ENCODE results near the gene EVI2A.
"Not testable (repeated sequence)": the region's sequence is repeated elsewhere in the genome, so short reads cannot be mapped to it uniquely, and the experiment has no call there.

The EVI2A gene, protein sequence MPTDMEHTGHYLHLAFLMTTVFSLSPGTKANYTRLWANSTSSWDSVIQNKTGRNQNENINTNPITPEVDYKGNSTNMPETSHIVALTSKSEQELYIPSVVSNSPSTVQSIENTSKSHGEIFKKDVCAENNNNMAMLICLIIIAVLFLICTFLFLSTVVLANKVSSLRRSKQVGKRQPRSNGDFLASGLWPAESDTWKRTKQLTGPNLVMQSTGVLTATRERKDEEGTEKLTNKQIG

DNA sequence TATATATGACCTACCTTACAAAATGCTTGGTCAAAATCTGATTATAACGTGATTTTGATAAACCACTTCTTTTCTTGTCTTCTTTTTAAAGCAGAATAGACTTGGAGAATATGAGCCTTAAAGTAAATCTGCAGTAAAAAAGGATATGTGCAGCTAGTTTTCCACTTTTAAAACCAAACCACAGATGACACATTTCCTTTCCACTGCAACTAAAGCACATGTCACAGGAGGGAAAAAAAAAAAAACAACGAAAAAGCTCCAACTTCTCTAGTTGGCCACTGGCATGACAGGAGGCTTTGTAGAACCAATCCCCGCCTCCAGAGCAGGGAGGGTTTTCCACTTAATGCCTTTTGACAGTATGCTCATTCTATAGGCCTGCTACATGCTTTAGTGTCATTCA, at the start of gene EVI2A:
Gene EVI2A, minus strand, starts transcription at position 142 of the 400 bp plus-strand sequence. CDS start 2,609 bp downstream, outside the sequence.
- peak; percentile 89 for DNase-seq

DNA sequence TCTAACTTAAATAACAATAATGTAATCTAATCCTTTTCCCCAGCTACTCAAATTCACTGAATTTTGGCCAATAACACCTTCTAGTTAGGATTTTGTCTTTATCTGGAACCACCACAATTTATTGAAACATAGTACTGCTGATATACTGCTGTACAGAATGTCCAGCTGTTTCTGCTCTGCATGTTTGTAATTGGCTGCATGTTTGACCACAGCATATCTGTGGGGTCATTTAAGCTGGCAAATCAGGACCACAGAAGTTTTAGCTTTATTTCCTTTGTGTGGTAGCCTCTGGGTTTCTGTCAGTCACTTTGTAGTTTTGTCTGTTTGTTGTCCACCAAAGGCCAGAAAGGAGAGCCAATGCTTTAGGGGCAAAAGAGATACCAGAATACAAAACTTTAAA, 47.8 kb upstream of the EVI2A start:
- DNase-seq, result no peak

DNA sequence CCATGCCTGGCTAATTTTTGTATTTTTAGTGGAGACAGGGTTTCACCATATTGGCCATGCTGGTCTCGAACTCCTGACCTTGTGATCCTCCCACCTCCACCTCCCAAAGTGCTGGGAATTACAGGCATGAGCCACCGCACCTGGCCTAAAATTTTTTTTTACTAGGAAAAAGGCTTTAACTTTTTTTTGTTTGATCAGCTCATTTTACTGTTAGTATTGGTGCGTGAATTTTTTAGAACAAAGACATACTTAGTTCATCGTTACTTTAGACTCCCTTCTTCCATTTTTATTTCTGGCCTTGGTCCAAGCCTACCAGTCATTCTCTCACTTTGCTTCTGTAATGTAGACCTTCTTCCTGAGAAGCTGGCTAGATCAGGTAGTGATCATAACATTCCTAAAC, 44.7 kb upstream of the EVI2A start:
- DNase-seq, result no peak

DNA sequence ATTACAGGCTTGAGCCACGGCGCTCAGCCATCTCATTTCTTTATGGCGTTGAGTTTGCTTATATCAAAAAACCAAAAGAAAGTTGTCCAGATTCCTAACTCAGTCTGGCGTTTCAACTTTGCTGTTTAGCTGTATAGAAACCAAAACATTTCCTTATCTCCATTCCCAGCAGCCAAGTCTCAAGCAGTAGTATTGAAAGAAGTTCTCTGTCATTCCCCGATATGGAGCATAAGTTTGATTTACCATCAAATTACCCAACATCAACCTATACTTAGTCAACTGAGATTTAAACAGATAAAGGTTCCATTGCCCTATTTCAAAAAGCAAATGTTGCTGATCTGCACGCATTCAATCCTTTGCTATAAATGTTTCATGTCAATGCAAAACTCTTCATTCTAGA, 42.6 kb upstream of the EVI2A start:
- no peak for DNase-seq

DNA sequence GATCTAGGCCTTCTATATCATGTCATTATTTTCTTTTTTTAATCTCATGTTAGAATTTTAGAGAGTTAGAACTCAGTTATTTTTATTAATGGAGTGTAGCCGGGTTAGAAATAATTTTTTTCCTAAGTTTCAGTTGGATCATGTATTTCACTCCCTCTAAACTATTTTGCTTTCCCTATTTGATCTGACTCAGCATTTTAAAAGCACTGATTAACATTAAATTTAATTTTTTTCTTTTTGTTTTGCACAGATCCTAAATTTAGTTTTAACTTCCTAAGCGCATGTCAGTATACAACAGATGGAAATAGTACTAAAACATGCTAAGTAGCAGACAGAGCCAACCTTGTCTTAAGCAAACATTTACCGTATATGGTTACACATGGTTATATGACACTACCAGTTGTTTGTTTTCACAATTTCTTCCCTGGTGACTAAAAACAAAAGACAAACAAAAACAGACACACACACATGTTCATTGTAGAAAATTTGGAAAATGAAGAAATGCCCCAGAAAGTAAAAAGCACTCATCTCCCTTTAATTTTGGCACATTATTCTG, 36.5 kb upstream of the EVI2A start:
- no peak for DNase-seq

DNA sequence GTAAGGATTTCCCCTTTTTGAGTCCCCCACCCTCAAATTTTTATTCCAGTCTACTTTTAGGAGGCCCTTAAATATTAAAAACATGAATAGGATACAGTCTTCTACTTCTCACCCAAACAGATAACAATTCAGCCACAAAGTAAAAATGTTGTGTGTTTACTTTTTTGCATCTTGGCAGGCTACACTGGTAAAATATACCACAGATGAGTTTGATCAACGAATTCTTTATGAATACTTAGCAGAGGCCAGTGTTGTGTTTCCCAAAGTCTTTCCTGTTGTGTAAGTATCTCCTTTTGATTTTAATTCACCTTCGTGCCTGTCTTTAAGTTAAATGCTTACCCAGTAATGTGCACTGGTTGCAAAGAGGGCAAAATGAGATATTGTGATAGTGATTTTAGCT, 35.7 kb upstream of the EVI2A start:
- DNase-seq, result no peak

DNA sequence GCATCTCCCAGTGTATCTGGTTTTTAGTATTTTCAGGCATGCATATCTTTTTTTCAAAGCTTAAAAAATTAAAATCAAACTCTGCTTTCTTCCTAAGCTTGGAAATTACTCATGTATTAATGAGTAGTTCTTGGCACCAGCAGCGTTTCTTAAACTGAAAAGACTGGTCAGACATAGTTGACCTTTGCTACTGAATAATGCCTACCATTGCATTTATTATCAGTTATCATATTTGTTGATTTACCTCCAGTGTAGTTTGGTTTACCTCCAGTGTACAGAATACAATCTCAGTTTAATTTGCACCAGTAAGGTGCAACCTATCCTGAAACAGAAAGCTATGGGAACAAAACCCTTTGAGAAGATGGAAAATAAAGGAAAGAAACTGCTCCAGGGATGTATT, 34.5 kb upstream of the EVI2A start:
- no peak for DNase-seq

DNA sequence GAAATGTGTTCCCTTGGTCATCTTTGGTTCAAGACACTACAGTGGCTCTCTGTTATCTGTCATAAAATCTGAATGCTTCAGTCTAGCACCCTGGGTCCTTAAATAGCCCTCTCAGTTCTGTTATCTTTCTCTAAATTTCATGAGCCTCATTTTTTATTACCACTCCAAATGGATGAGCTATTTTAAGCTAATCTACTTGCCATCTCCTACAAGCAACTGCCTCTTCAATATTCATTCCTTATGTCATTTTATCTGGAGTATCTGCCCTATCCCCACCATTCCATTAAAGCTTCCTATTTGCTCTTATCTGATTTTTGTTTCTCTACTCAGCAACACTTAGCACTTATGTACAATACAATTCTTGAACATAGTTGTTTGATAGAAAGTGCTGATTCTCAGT, 28.0 kb upstream of the EVI2A start:
- DNase-seq, result no peak

DNA sequence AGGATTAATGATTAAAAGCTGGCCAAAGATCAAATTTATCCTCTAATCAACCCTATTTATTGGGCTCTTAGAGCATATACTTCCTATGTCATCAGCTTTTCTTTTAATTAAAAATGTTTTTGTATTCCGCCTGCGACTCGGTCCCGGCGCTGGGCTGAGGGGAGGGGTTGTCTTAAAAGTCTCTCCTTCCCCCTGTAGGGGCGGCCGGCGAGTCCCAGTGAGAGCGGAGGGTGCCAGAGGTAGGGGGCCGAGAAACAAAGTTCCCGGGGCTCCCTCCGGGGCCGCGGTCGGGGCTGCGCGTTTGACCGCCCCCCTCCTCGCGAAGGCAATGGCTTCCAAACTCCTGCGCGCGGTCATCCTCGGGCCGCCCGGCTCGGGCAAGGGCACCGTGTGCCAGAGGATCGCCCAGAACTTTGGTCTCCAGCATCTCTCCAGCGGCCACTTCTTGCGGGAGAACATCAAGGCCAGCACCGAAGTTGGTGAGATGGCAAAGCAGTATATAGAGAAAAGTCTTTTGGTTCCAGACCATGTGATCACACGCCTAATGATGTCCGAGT, 23.8 kb upstream of the EVI2A start:
- not testable (repeated sequence) for DNase-seq

DNA sequence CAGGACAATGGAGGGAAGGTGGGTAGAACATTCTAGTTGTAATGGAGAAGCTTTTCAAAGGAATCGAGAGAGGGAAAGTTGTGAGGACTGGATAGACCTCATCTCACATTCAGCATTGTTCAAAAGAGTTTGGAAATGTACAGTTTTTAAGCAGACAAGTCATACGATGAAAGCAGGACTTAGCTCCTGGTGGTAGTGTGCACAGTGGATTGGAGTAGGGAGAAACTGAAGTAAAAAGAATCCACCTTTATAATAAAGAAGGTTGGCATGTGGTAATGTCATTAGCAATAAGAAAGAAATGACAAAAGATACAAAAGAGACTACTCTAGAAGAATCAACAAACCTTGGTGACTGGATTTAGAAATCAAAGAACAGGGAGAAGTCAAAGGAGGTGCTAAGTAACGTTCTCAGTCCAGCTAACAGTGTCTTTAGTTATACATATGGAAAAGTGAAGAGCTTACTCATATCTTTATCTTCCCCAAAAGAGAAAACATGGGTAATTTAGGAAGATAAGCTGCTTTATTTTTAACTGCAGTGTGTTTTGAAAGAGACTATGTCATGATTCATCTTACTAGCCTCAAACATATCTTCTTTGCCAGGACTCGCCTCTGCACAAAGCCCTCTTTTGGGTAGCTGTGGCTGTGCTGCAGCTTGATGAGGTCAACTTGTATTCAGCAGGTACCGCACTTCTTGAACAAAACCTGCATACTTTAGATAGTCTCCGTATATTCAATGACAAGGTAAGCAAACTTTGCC, 18.7 kb upstream of the EVI2A start:
- no peak for DNase-seq

DNA sequence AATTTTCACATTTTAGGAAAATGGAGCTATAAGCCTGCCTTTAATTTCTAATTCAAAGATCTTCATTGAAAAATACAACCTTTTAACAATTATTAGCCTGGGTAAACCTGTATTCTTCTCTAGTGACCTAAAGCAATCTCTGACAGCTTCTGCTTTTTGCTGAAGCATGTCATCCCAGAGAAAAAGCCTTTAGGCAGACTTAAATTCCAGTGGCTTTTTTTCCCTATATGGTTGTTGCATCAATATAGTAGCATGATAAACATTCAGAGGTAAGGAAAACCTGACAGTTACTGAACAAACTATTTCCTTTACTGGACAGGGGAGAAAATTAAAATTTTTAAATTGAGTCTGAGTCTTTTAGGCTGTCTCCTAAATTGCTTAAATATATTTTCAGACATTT, 7.8 kb upstream of the EVI2A start:
- DNase-seq, result no peak

DNA sequence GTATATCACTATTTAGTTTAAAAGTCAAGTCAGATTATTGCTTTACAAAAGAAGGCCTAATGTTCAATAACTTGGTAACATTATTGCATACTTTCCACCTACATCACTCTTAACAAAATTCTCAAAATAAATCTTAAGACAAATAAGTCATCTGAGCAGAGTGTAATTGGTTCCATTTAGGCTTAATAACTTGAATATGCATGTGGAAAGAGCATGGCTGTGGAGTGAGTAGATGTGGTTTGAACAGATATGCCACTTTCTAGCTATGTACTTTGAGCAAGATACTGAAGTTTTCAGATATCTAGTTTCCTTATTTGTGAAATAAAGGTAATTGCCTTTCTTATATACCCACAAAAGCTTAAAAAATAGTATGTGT, 6.7 kb upstream of the EVI2A start:
- no peak for DNase-seq

DNA sequence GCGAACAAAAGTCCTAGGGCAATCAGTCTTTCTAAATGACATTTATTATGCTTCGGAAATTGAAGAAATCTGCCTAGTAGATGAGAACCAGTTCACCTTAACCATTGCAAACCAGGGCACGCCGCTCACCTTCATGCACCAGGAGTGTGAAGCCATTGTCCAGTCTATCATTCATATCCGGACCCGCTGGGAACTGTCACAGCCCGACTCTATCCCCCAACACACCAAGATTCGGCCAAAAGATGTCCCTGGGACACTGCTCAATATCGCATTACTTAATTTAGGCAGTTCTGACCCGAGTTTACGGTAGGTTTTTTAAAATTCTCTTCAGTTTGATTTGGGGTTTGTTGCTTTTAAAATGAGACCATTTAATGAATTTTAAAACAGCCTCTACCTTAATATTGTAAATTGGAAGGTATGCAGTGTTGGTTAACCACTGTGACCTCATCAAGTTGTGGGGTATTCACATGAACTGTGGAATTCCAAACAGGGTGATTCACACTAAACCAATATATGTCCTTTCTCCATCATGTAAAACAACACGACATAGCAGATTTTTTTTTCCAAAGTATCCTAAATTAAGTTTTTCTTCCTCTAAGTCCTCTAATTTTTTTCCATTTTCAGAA, 6.2 kb upstream of the EVI2A start:
- DNase-seq, result no peak

DNA sequence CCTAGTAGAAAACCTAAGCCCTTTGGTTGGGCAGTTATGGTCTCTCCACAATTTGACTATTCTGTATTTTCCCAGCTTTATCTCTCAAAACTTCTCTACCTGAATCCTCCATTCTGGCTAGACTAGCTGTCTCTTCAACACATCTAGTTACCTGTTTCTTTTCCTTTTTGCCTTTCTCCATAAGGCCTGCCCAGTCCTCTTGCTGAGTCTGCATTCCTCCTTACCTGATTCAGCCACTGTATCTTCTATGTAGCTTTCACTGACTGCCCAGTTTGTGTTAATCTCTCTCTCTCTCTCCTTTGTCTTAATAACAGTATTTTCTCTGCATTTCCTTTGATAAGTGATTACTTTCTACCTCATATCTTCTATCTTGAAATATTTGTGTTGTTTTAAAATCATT, 2.1 kb upstream of the EVI2A start:
- no peak for DNase-seq

DNA sequence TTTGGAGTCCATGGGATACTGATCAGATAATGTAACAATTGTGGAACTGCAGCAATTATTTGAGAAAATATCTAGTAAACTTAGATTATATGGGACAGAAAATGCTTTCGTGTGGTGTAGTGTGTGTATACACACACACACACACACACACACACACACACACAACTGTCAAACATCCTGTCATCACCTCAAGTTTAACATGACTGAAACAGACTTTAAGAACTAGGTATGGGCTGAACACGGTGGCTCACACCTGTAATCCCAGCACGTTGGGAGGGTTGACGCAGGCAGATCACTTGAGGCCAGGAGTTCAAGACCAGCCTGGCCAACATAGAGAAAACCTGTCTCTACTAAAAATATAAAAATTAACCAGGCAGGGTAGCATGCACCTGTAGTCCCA, 544 bp upstream of the EVI2A start:
- DNase-seq, result peak; percentile 46

DNA sequence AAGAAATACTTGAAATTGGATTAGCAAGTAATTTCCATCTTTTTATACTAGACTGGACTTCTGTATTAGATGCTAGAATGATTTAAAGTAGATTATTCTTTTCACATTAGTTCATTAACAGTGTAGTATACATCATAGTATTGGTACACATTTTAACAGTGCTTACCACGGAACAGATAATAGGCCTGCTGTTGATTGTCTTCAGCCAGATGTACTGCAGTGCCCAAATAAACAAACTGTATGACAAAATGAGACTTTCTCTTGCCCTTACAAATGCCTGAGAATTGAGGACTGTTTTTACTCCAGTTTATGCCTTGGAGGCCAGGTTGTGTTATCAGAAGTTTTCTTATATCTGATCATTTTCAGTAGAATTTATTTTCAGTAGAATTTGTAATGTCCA, 631 bp downstream of the EVI2A start:
- DNase-seq, result no peak

DNA sequence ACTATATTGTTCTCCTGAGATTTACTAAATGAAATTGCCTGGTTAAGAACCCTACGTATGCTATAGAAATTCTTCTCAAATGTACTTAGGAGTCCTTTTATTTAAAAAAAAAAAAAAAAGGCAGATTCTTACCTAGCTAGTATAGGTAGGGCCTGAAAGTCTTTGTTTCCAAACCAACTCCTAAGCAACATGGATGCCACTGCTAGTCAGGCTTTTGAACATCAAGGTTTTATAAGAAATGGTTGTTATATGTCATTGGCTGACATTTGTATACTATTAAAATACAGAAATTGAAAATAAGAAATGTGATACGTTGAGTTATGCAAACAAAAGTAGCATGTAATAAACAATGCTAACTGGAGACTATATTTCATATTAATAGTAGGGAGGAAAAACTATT, 1.2 kb downstream of the EVI2A start:
- DNase-seq, result no peak

DNA sequence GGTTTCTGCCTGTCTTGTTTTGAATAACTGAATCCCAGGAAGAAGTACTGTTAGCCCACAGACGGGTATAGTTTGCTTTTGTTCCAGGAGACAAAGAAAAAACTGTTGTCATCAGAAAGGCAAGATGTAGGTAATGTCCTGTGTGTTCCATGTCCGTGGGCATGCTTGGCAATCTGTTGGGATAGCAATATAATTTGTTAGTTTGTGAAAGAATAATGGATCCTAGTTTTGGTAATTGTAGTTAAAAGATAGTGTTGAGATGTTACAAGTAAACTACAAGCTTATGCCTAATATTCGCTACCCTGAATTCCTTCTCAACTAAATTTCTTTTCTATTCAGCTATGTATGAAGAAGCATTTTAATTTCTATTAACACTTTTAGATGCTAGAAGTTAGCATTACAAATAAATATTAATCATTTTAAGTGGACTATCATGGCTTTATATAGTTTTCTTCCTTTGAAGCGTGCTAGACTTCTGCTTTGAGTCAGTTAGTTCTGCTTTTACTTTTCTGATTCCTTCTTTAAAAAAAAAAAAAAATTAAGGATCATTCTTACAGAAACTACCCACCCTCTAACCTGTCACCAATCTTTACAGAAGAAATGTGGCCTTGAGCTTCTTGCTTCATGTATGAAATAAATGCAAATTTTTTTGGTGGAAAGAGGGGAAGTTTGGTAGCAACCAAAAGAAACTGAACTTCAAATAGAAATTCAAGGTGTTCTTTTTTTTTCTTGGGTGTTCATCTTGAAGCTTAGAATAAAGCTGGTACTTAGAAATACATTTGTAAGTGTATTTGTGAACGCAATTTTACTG, 2.4 kb downstream of the EVI2A start:
- DNase-seq, result no peak

DNA sequence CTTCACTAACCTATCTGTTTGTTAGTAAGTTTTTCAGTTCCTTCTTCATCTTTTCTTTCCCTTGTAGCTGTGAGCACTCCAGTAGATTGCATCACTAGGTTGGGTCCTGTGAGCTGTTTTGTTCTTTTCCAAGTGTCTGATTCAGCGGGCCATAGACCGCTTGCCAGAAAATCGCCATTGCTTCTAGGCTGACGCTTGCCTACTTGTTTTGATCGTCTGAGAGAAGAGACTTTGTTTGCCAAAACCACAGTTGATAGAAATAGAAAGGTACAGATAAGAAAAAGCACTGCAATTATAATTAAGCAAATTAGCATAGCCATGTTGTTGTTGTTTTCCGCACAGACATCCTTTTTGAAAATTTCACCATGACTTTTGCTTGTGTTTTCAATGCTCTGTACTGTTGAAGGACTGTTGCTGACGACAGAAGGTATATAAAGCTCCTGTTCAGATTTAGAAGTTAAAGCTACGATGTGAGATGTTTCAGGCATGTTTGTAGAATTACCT, 3.1 kb downstream of the EVI2A start:
- DNase-seq, result peak; percentile 77

DNA sequence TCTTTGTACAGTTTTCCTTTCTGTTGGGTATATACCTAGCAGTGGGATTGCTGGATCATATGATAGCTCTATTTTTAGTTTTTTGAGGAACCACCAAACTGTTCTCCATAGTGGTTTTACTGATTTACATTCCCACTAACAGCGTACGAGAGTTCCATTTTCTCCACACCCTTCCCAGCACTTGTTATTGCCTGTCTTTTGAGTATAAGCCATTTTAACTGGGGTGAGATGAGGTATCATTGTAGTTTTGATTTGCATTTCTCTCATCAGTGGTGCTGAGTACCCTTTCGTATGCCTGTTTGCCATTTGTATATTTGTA, 6.7 kb downstream of the EVI2A start:
- DNase-seq, result no peak

DNA sequence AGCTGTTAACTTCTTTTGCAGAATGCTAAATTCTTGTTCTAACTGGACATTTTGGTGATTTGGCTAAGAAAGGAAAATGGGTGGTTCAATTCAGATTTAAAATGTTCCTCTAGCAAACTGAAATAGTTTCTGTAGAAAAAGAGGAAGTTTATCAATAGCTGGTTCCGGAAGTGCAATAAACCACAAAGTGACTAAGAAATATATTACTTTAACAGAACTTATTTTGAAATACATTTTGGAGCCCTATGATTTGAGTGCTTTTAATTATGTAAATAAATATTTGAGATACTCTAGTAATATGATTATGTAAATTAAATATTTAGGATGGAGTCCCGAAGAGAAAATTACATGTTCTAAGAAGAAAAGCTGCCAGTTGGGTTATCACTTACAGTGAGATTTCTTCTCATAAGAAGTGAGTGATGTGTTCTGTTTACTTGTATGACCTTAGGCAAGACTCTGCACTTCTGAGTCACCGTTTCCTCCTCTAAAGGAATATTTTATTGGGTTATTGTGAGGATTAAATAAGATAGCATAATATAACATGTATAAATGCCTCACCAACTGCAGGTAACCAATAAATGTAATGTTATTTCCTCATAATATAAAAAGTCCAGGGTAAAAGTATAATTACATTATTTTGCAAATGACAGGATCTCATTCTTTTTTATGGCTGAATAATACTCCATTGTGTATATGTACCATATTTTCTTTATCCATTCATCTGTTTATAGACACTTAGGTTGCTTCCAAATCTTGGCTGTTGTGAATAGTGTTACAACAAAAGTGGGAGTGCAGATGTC, 7.2 kb downstream of the EVI2A start, which contains the start of gene EVI2B:
Gene EVI2B, minus strand, starts transcription at position 73 of the 800 bp plus-strand sequence. CDS start 8,445 bp downstream, outside the sequence.
- DNase-seq, result no peak

DNA sequence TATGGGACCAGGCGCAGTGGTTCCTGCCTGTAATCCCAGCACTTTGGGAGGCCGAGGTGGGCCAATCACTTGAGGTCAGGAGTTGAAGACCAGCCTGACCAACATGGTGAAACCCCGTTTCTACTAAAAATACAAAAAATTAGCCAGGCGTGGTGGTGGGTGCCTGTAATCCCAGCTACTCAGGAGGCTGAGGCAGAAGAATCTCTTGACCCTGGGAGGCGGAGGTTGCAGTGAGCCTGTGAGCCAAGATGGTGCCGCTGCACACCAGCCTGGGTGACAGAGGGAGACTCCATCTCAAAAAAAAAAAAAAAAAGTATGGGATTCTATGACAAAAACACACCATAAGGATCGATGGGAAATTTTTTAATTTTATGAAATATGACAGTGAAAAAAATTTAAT, 9.2 kb downstream of the EVI2A start:
- peak; percentile 61 for DNase-seq
